AG04449 (cell line): ENCODE data around the gene HMGN3.
A peak's percentile ranks its signal among the peaks of the same experiment; 100 is the strongest.

ENCODE experiments used
- CTCF ChIA-PET: fragments of 350-600 bp; formaldehyde crosslinking; extraction: SDS; loops from one replicate; lab custom pipeline; 2021; ENCODE audit warnings: antibody characterized with exemption; lab: Yijun Ruan, JAX
- POLR2A ChIA-PET: fragments of 400-600, 350-600 bp; formaldehyde crosslinking; extraction: SDS; loops from one replicate; lab custom pipeline; 2020; ENCODE audit warnings: antibody characterized with exemption, inconsistent platforms; lab: Yijun Ruan, JAX
- DNase-seq: peaks from one replicate; pipeline ENCODE4 v3.0.0-alpha.2; 2010; ENCODE audit warnings: low read depth, low spot score
- H3K4me3 ChIP-seq: 2 replicates; pipeline ENCODE4 v1.5.1; 2011; ENCODE audit warnings: low read depth, mild to moderate bottlenecking, control low read depth, low read length
- CTCF ChIP-seq: IDR thresholded peaks from one replicate; pipeline ENCODE4 v1.5.1; 2011; ENCODE audit warnings: mild to moderate bottlenecking, moderate library complexity, low read length, control low read depth, inconsistent platforms; ENCODE audit not compliant: insufficient read depth; ENCODE audit errors: missing control alignments

HMGN3 gene

GRCh38 chr6:79238919-79239318 lies 4.4 kb upstream of the HMGN3 start:
- no peak for DNase-seq
- ChIA-PET POLR2A (no interaction called here), CTCF (no interaction called here)
- no peak overlapping the region for H3K4me3 ChIP-seq
- TF ChIP-seq CTCF: no peak

GRCh38 chr6:79236711-79237110 lies 2.2 kb upstream of the HMGN3 start:
- TF ChIP-seq CTCF: no peak
- no peak overlapping the region for H3K4me3 ChIP-seq
- DNase-seq: no peak
- POLR2A ChIA-PET: no interaction called here
- CTCF ChIA-PET: no interaction called here

- peak overlapping the region; percentile 78 for H3K4me3 ChIP-seq
- TF ChIP-seq CTCF: peak; percentile 42
- CTCF ChIA-PET: interaction anchor here (0.8 to 2.0 kb wide), 2 partner anchors 8 to 16 kb away, joined by 3 to 8 read pairs; no protein-coding TSS in a partner anchor
- POLR2A ChIA-PET: no interaction called here
- DNase-seq: peak; percentile 29
Measured at GRCh38 chr6:79233611-79234149, 802 bp downstream of the HMGN3 start.

- no peak for TF ChIP-seq CTCF
- no peak for DNase-seq
- H3K4me3 ChIP-seq: peak overlapping the region; percentile 78
- CTCF ChIA-PET: interaction anchor here (0.8 to 2.0 kb wide), 2 partner anchors 9 to 15 kb away, joined by 3 to 8 read pairs; no protein-coding TSS in a partner anchor
- POLR2A ChIA-PET: interaction anchor here (0.5 kb wide), 1 partner anchor 31 kb away, joined by 3 read pairs; no protein-coding TSS in a partner anchor
Measured at GRCh38 chr6:79232696-79233462, 1.6 kb downstream of the HMGN3 start.

- H3K4me3 ChIP-seq: no peak overlapping the region
- POLR2A ChIA-PET: no interaction called here
- CTCF ChIA-PET: interaction anchor here (2.0 kb wide), 1 partner anchor 14 kb away, joined by 8 read pairs; no protein-coding TSS in a partner anchor
- no peak for DNase-seq
- TF ChIP-seq CTCF: no peak
Measured at GRCh38 chr6:79231666-79232065, 2.8 kb downstream of the HMGN3 start.

- TF ChIP-seq CTCF: no peak
- no peak for DNase-seq
- ChIA-PET POLR2A (no interaction called here), CTCF (no interaction called here)
- H3K4me3 ChIP-seq: no peak overlapping the region
Measured at GRCh38 chr6:79231101-79231500, 3.4 kb downstream of the HMGN3 start.
